Calu3 (cell line): ENCODE measurements around the gene PRDM8. TPM values are rescaled to one million over a fixed set of nuclear protein-coding genes. Genes with fewer than 3 reads are reported as not detected.

ENCODE experiments used
- BruUV-seq: library from RNA; stranded (reverse); fragments of 400-500 nt; replicated peaks from 2 replicates; lab custom pipeline; 2021; lab: Mats Ljungman, UMichigan
- CTCF ChIA-PET: fragments of 300-600 bp; sonication (Branson Sonifier 250); formaldehyde crosslinking; loops from one replicate; lab custom pipeline; 2022; ENCODE audit warnings: antibody characterized with exemption; lab: Charles Lee
- DNase-seq: peaks from one replicate; pipeline ENCODE4 v3.0.0; 2022
- H3K27ac Mint-ChIP-seq: one replicate; pipeline ENCODE4 v1.8.0; 2022; ENCODE audit warnings: mixed read lengths; ENCODE audit not compliant: unreplicated experiment
- H3K27me3 Mint-ChIP-seq: one replicate; pipeline ENCODE4 v1.8.0; 2022; ENCODE audit warnings: mixed read lengths; ENCODE audit not compliant: unreplicated experiment
- H3K36me3 Mint-ChIP-seq: one replicate; pipeline ENCODE4 v1.8.0; 2022; ENCODE audit warnings: mild to moderate bottlenecking, moderate library complexity, mixed read lengths; ENCODE audit not compliant: insufficient read depth, unreplicated experiment
- H3K4me1 Mint-ChIP-seq: one replicate; pipeline ENCODE4 v1.8.0; 2022; ENCODE audit warnings: mild to moderate bottlenecking, low read depth, mixed read lengths; ENCODE audit not compliant: unreplicated experiment
- H3K4me3 Mint-ChIP-seq: one replicate; pipeline ENCODE4 v1.8.0; 2022; ENCODE audit warnings: mild to moderate bottlenecking, low read depth, moderate library complexity, mixed read lengths; ENCODE audit not compliant: unreplicated experiment
- H3K9me3 Mint-ChIP-seq: one replicate; pipeline ENCODE4 v1.8.0; 2022; ENCODE audit warnings: low read depth, mixed read lengths; ENCODE audit not compliant: unreplicated experiment
- CTCF ChIP-seq: fragments of 200-600 bp; IDR thresholded peaks from one replicate; pipeline ENCODE4 v1.8.0; 2022; ENCODE audit warnings: antibody characterized with exemption; ENCODE audit not compliant: unreplicated experiment
- intact Hi-C: fragments of 100-400 bp; cut with micrococcal nuclease; formaldehyde crosslinking; loops from one replicate; pipeline ENCODE4 v1.10.0; 2022; ENCODE audit not compliant: unreplicated experiment
- total RNA-seq: library from RNA; stranded (reverse); gene quantifications from 2 replicates; pipeline ENCODE4 v1.2.3, GENCODE V29; 2022

Gene PRDM8
- total RNA-seq, 1 experiment from 2014 or later, result 1.8 TPM

GRCh38 chr4:80252427-80252826 is 55.1 kb downstream of the PRDM8 start:
- no peak for DNase-seq
- no peaks in the 10 kb centered on the region for H3K36me3 Mint-ChIP-seq
- no peak overlapping the region for H3K4me3 Mint-ChIP-seq
- BruUV-seq, result no TSS peak
- TF ChIP-seq CTCF, result no peak
- H3K27ac Mint-ChIP-seq, result no peak overlapping the region
- H3K4me1 Mint-ChIP-seq, result no peaks in the 10 kb centered on the region
- intact Hi-C loops, result no loop called here
- CTCF ChIA-PET, result no interaction called here
- H3K27me3 Mint-ChIP-seq, result no peaks in the 10 kb centered on the region
- H3K9me3 Mint-ChIP-seq, result no peaks in the 10 kb centered on the region

GRCh38 chr4:80252953-80253352 is 55.6 kb downstream of the PRDM8 start:
- no peaks in the 10 kb centered on the region for H3K9me3 Mint-ChIP-seq
- intact Hi-C loops, result no loop called here
- no peak for DNase-seq
- no peak overlapping the region for H3K27ac Mint-ChIP-seq
- H3K27me3 Mint-ChIP-seq, result no peaks in the 10 kb centered on the region
- BruUV-seq, result no TSS peak
- no peak for TF ChIP-seq CTCF
- no peaks in the 10 kb centered on the region for H3K36me3 Mint-ChIP-seq
- no peak overlapping the region for H3K4me3 Mint-ChIP-seq
- no peaks in the 10 kb centered on the region for H3K4me1 Mint-ChIP-seq
- CTCF ChIA-PET, result no interaction called here

GRCh38 chr4:80253510-80253909 is 56.2 kb downstream of the PRDM8 start:
- Mint-ChIP-seq H3K27ac (no peak overlapping the region), H3K4me1 (no peaks in the 10 kb centered on the region), H3K27me3 (no peaks in the 10 kb centered on the region), H3K9me3 (no peaks in the 10 kb centered on the region), H3K4me3 (no peak overlapping the region), H3K36me3 (no peaks in the 10 kb centered on the region)
- intact Hi-C loops, result no loop called here
- no TSS peak for BruUV-seq
- CTCF ChIA-PET, result interaction anchor here (0.6 kb wide), 1 partner anchor 104 kb away, joined by 3 read pairs; no protein-coding TSS in a partner anchor
- no peak for DNase-seq
- TF ChIP-seq CTCF, result no peak

Other genes starting within 250 kb of the PRDM8 start
- gene ANTXR2, start 124.3 kb upstream of the PRDM8 start, total RNA-seq, result 21.6 and 23.6 TPM in 2 replicates
- gene FGF5, start 69.2 kb downstream of the PRDM8 start, total RNA-seq, result 0.50 and 0.81 TPM in 2 replicates
- not detected in 2 replicates for gene CFAP299, start 138.2 kb downstream of the PRDM8 start, total RNA-seq